Testis (tissue), 3 donors: ENCODE results near the gene TUBGCP6. TPM values are rescaled to one million over a fixed set of nuclear protein-coding genes. Genes with fewer than 3 reads are reported as not detected.

Experiments used
- DNase-seq: peaks from one replicate; pipeline ENCODE4 v3.0.0-alpha.2; 2019
- H3K27ac ChIP-seq, 2 donors: fragments of 200-600 bp; sonication (generic); one replicate each; pipeline ENCODE4 v1.5.1; 2019
- H3K27me3 ChIP-seq: fragments of 200-600 bp; sonication (generic); one replicate; pipeline ENCODE4 v1.5.1; 2019
- H3K36me3 ChIP-seq: fragments of 200-600 bp; sonication (generic); one replicate; pipeline ENCODE4 v1.5.1; 2017; ENCODE audit warnings: low read depth; ENCODE audit errors: missing control alignments
- H3K4me1 ChIP-seq: fragments of 200-600 bp; sonication (generic); one replicate; pipeline ENCODE4 v1.5.1; 2019
- H3K4me3 ChIP-seq, 2 donors: fragments of 200-600 bp; sonication (generic); one replicate each; pipeline ENCODE4 v1.5.1; 2017 to 2019
- H3K9me3 ChIP-seq: fragments of 200-600 bp; sonication (generic); one replicate; pipeline ENCODE4 v1.5.1; 2017
- CTCF ChIP-seq, 3 experiments: fragments of 450-650 bp in 2 of 3; fragments of 200-600 bp in 1 of 3; sonication (generic) in 1 of 3; IDR thresholded peaks; one replicate each; pipeline ENCODE4 v1.5.1; 2016 to 2019; ENCODE audit warnings: antibody characterized with exemption in 3 of 3, mild to moderate bottlenecking in 2 of 3, moderate library complexity in 1 of 3
- POLR2A ChIP-seq: fragments of 450-650 bp; IDR thresholded peaks from one replicate; pipeline ENCODE4 v1.6.1; 2017; ENCODE audit warnings: antibody characterized with exemption, mild to moderate bottlenecking, moderate library complexity
- WGBS, 2 donors: methylation state at CpG; one replicate each; pipeline ENCODE4 v1.1.5; 2018; 5-methylcytosine and 5-hydroxymethylcytosine counted together
- intact Hi-C: fragments of 100-400 bp; cut with DNase I; formaldehyde crosslinking; loops from one replicate; pipeline ENCODE4 v1.15.1; 2023; ENCODE audit warnings: low total_unique reads
- polyA plus RNA-seq: library from polyadenylated mRNA; stranded (reverse); fragments of 350-450 nt; fragmentation: Illumina TruSeq; extraction: RNeasy Lipid Tissue Mini Kit (QIAGEN cat#74804); gene quantifications from one replicate; pipeline ENCODE4 v1.2.3, GENCODE V29; 2014; ENCODE audit warnings: low read depth, low replicate concordance; ENCODE audit not compliant: insufficient read depth
- total RNA-seq, 2 donors: library from RNA; depleted of rRNA; stranded (reverse); fragments of >200 nt; gene quantifications; one replicate each; pipeline ENCODE4 v1.2.3, GENCODE V29; 2016

The TUBGCP6 gene
- total and polyA plus RNA-seq, 3 donors from 2014 or later, result 40.2 to 143 (median 136) TPM

- no peaks in the 10 kb centered on the region for H3K36me3 ChIP-seq
- WGBS, 2 donors, result 9 to 23% methylated on average over 9 to 34 of the region's 34 CpGs
- TF ChIP-seq POLR2A (no peak), CTCF (IDR thresholded peaks at IDR 0.05) (no peak)
- H3K27ac ChIP-seq, result peak overlapping the region; percentile 70 to 90
- intact Hi-C loops, result loop anchor here (10.0 kb wide), 1 partner anchor 55 kb away; no protein-coding TSS in a partner anchor
- peak overlapping the region; percentile 77 to 82 for H3K4me3 ChIP-seq
- peaks cover 19% of the 10 kb centered on the region for H3K4me1 ChIP-seq
- DNase-seq, result no peak
- no peaks in the 10 kb centered on the region for H3K27me3 ChIP-seq
- no peaks in the 10 kb centered on the region for H3K9me3 ChIP-seq
These were observed 44.9 kb downstream of the TUBGCP6 start for GRCh38 chr22:50199829-50200460.

GRCh38 chr22:50199251-50199721, 45.5 kb downstream of the TUBGCP6 start:
- Histone ChIP-seq H3K4me3 (no peak overlapping the region), H3K9me3 (no peaks in the 10 kb centered on the region), H3K4me1 (peaks cover 19% of the 10 kb centered on the region), H3K27me3 (no peaks in the 10 kb centered on the region), H3K27ac (peak overlapping the region in 1 of 2 donors; percentile 90), H3K36me3 (no peaks in the 10 kb centered on the region)
- no peak for TF ChIP-seq CTCF (IDR thresholded peaks at IDR 0.05)
- no peak for TF ChIP-seq POLR2A
- intact Hi-C loops, result no loop called here
- DNase-seq, result no peak
- WGBS, 2 donors, result 57 to 58% methylated on average over 13 to 18 of the region's 18 CpGs

GRCh38 chr22:50198624-50199017, 46.2 kb downstream of the TUBGCP6 start:
- no peaks in the 10 kb centered on the region for H3K36me3 ChIP-seq
- no peaks in the 10 kb centered on the region for H3K9me3 ChIP-seq
- 87 to 90% methylated on average over 6 to 16 of the region's 16 CpGs for WGBS, 2 donors
- intact Hi-C loops, result no loop called here
- TF ChIP-seq POLR2A, result no peak
- TF ChIP-seq CTCF (IDR thresholded peaks at IDR 0.05), result no peak
- peaks cover 19% of the 10 kb centered on the region for H3K4me1 ChIP-seq
- H3K27ac ChIP-seq, result no peak overlapping the region
- no peak for DNase-seq
- no peaks in the 10 kb centered on the region for H3K27me3 ChIP-seq
- no peak overlapping the region for H3K4me3 ChIP-seq

- DNase-seq, result no peak
- no peaks in the 10 kb centered on the region for H3K27me3 ChIP-seq
- peaks cover 19% of the 10 kb centered on the region for H3K4me1 ChIP-seq
- TF ChIP-seq POLR2A (no peak), CTCF (IDR thresholded peaks at IDR 0.05) (no peak)
- intact Hi-C loops, result no loop called here
- H3K4me3 ChIP-seq, result no peak overlapping the region
- H3K9me3 ChIP-seq, result no peaks in the 10 kb centered on the region
- 90 to 91% methylated on average over 15 to 54 of the region's 61 CpGs for WGBS, 2 donors
- no peaks in the 10 kb centered on the region for H3K36me3 ChIP-seq
- no peak overlapping the region for H3K27ac ChIP-seq
These were observed 46.8 kb downstream of the TUBGCP6 start for GRCh38 chr22:50197856-50198623.
